ENCODE data around the gene DTNBP1. TPM values are rescaled to one million over a fixed set of nuclear protein-coding genes. Genes with fewer than 3 reads are reported as not detected.

The DTNBP1 gene
- total and polyA plus RNA-seq, 2 of the 4 experiments (the other 2 are of a cell fraction), result 4.8 to 18.7 TPM

DNA sequence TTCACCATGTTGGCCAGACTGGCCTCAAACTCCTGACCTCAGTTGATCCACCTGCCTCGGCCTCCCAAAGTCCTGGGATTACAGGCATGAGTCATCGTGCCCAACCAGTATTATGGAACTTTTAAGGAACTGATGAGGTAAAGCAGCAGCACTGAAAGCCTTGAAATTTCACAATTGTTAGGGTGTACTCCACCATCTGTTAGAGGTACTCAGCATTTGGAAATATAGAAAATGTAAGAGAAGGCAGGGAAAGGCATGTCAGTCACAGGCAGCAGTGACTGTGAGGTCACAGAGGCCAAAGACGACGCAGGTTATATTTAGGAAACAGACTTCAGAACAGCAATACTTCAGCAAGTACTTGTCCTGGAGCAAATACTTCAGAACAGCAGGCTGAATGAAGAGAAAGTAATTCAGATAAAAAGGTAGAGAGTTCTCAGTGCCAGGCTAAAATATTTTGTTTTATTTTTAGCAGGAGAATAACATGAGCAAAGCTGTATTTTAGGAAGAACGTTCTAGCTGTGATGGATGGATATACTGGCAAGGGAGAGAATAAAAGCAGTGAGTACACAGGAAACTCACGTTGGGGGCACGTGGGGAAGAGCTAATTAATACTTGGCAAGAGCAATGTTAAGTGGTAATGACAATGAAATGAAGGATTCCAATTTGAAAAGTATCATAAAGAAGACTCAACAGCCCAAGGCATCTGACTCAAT is 67.2 kb downstream of the DTNBP1 start:
- DNase-seq, result peak; percentile 41
- Histone ChIP-seq H3K4me1 (ENCODE audit: control insufficient read depth, insufficient read depth, low read length) (peaks cover 3% of the 10 kb centered on the region; the same call in 1 of the 2 replicates), H2BK20ac (ENCODE audit: low read depth, low read length) (no peak overlapping the region), H3K79me1 (ENCODE audit: low read depth in 1 of 2, low read length in 2 of 2) (peaks cover 0 to 5% of the 10 kb centered on the region in 2 experiments; a peak in 1 of 4 replicates), H3K56ac (ENCODE audit: extremely low read depth, insufficient read depth, low read length) (no peak overlapping the region), H3K36me3 (ENCODE audit: control insufficient read depth, insufficient read depth, low read length) (no peaks in the 10 kb centered on the region), H3K23ac (ENCODE audit: low read depth, low read length) (no peak overlapping the region), H4K20me1 (ENCODE audit: insufficient read depth, low read length) (no peaks in the 10 kb centered on the region), H3K4ac (ENCODE audit: low read depth, low read length) (no peak overlapping the region), H2AK9ac (replicated peaks; ENCODE audit: low read depth, low read length, poor library complexity) (no peak overlapping the region), H3K27ac (ENCODE audit: insufficient read depth, low read length) (no peak overlapping the region), H3K4me3 (ENCODE audit: insufficient read depth, low read depth, low read length) (no peak overlapping the region), H3K9me3 (ENCODE audit: control insufficient read depth, insufficient read depth, low read length) (no peaks in the 10 kb centered on the region), H3K27me3 (ENCODE audit: control insufficient read depth, insufficient read depth, low read length) (no peaks in the 10 kb centered on the region), H2AK5ac (ENCODE audit: low read depth, low read length) (no peak overlapping the region), H2BK15ac (ENCODE audit: low read depth, low read length) (no peak overlapping the region), H4K91ac (ENCODE audit: insufficient read depth, low read depth, low read length) (no peak overlapping the region), H3K18ac (ENCODE audit: low read depth, low read length) (no peak overlapping the region), H2BK5ac (ENCODE audit: low read depth, low read length, poor library complexity, severe bottlenecking) (no peak overlapping the region), H3K4me2 (ENCODE audit: low read depth, low read length) (no peak overlapping the region), H4K8ac (ENCODE audit: low read depth in 2 of 2, low read length in 2 of 2) (no peak overlapping the region), H4K5ac (ENCODE audit: low read depth, low read length) (no peak overlapping the region), H3K9ac (ENCODE audit: low read depth, low read length) (no peak overlapping the region), H3K9me1 (ENCODE audit: insufficient read depth, low read length) (no peaks in the 10 kb centered on the region), H2AFZ (replicated peaks; ENCODE audit: low read length, poor library complexity) (no peak overlapping the region), H3K14ac (replicated peaks; ENCODE audit: low read depth, low read length) (no peak overlapping the region), H2BK120ac (ENCODE audit: low read depth, low read length) (no peak overlapping the region)
- no peak for ATAC-seq (ENCODE audit: low read depth)
- intact Hi-C loops (cut with micrococcal nuclease) (no loop called here), in situ Hi-C loops (cut with MboI; ENCODE audit: low sequenced_read_pairs) (no loop called here), dilution Hi-C loops (cut with HindIII; ENCODE audit: low sequenced_read_pairs, unreplicated experiment) (no loop called here)
- TF ChIP-seq RFX5 (IDR thresholded peaks at IDR 0.05; ENCODE audit: low read depth, low read length) (no peak), MAFK (IDR thresholded peaks at IDR 0.05; ENCODE audit: low read depth, low read length) (no peak)
- no TSS peak for BruUV-seq (replicated peaks)
- ChIA-PET CTCF (no interaction called here), POLR2A (ENCODE audit: unreplicated experiment) (no interaction called here)
- 32% methylated on average over 3 of the region's 7 CpGs; no CpG with 5 or more reads in 1 of the 2 experiments for WGBS, 2 experiments (ENCODE audit: extremely low coverage in 2 of 2, insufficient read length in 1 of 2)
